Mesothelial cell of epicardium (in vitro differentiated cells): ENCODE results near the gene HMGCS1. TPM values are rescaled to one million over a fixed set of nuclear protein-coding genes. Genes with fewer than 3 reads are reported as not detected.
A peak's percentile ranks its signal among the peaks of the same experiment; 100 is the strongest.

Experiments
- DNase-seq, 2 experiments: peaks; one replicate each; pipeline ENCODE4 v3.0.0; 2021; ENCODE audit warnings: low spot score in 2 of 2; ENCODE audit not compliant: unreplicated experiment in 2 of 2
- H3K27ac Mint-ChIP-seq: 2 replicates; pipeline ENCODE4 v1.8.0; 2021; ENCODE audit warnings: mixed read lengths
- H3K27me3 Mint-ChIP-seq: 2 replicates; pipeline ENCODE4 v1.8.0; 2021; ENCODE audit warnings: low read depth, mixed read lengths
- H3K36me3 Mint-ChIP-seq: 2 replicates; pipeline ENCODE4 v1.8.0; 2021; ENCODE audit warnings: mixed read lengths
- H3K4me1 Mint-ChIP-seq: 2 replicates; pipeline ENCODE4 v1.8.0; 2021; ENCODE audit warnings: mixed read lengths
- H3K4me3 Mint-ChIP-seq: 2 replicates; pipeline ENCODE4 v1.8.0; 2021; ENCODE audit warnings: mild to moderate bottlenecking, moderate library complexity, mixed read lengths
- H3K9me3 Mint-ChIP-seq: 2 replicates; pipeline ENCODE4 v1.8.0; 2021; ENCODE audit warnings: mixed read lengths
- total RNA-seq: library from RNA; stranded (reverse); gene quantifications from 3 replicates; pipeline ENCODE4 v1.2.1, GENCODE V29; 2021
- TF ChIP-seq, protein P1 (sequence below): fragments of 200-600 bp; sonication (generic); IDR thresholded peaks from one replicate; pipeline ENCODE4 v1.5.0; 2021; ENCODE audit warnings: antibody characterized with exemption; ENCODE audit not compliant: unreplicated experiment

HMGCS1 gene
- total RNA-seq, 1 donor from 2014 or later = 129 TPM

DNA sequence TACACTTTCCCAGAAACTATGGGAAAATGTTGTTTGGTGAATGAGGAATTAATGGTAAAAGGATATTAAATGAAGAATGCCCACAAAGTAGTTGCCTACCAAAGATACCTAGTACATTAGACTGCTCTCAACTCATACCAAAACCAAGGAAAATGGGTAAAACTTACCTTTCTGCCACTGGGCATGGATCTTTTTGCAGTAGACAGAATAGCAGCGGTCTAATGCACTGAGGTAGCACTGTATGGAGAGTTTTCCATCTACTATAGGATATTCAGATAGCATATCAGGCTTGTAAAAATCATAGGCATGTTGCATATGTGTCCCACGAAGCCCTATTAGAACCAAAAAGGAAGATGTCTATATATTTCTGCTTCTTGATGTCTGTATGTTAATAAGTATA is 16.4 kb downstream of the HMGCS1 start:
- H3K9me3 Mint-ChIP-seq = no peaks in the 10 kb centered on the region

DNA sequence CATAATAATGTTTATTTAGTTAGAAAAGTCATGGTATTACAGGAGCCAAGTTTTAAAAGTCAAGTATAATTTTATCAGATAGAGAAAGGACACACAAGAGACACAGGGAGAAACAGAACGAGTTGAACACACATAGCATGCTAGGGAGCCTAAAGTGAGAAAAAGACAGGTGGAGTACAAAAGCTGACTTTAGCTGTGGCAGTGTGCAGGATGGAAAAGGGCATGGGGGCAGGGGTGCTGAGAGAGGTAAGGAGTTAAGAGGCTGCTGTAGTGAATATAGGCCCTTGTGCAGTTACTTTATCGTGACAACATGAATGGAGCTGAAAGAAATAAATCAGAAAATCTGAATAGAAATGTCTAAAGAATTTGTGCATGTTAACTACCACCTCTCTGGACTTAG is 18.0 kb downstream of the HMGCS1 start:
- TF ChIP-seq, protein P1, sequence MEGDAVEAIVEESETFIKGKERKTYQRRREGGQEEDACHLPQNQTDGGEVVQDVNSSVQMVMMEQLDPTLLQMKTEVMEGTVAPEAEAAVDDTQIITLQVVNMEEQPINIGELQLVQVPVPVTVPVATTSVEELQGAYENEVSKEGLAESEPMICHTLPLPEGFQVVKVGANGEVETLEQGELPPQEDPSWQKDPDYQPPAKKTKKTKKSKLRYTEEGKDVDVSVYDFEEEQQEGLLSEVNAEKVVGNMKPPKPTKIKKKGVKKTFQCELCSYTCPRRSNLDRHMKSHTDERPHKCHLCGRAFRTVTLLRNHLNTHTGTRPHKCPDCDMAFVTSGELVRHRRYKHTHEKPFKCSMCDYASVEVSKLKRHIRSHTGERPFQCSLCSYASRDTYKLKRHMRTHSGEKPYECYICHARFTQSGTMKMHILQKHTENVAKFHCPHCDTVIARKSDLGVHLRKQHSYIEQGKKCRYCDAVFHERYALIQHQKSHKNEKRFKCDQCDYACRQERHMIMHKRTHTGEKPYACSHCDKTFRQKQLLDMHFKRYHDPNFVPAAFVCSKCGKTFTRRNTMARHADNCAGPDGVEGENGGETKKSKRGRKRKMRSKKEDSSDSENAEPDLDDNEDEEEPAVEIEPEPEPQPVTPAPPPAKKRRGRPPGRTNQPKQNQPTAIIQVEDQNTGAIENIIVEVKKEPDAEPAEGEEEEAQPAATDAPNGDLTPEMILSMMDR = no peak
- H3K36me3 Mint-ChIP-seq = peaks cover 53% of the 10 kb centered on the region
- H3K27me3 Mint-ChIP-seq = no peaks in the 10 kb centered on the region
- H3K9me3 Mint-ChIP-seq = no peaks in the 10 kb centered on the region
- H3K4me1 Mint-ChIP-seq = peaks cover 32% of the 10 kb centered on the region
- peak overlapping the region; percentile 85 for H3K27ac Mint-ChIP-seq
- no peak overlapping the region for H3K4me3 Mint-ChIP-seq
- DNase-seq = no peak

More for the DNA sequence above, 16.4 kb downstream of the HMGCS1 start:
- DNase-seq = no peak
- Mint-ChIP-seq H3K36me3 (peaks cover 46% of the 10 kb centered on the region), H3K4me1 (peaks cover 41% of the 10 kb centered on the region), H3K4me3 (no peak overlapping the region), H3K27me3 (no peaks in the 10 kb centered on the region), H3K27ac (peak overlapping the region; percentile 54)
- TF ChIP-seq, protein P1 = no peak

DNA sequence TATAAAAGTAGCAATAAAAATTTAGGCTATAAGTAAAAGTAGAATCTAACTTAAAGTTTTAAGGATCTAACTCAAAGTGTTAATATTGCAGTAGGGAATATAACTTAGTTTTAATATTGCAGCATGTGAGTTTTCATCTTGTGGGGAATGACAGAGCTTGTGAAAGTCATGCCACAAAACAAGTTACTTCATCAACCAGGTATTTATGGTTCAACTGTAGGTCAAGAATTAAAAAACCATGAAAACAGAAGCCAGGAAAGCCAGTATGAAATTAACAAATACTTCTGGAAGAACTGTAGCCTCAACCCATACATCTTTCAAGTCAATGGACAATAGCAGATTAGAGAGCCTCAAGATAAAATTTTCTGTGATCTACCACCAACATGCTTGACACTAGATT is 19.0 kb downstream of the HMGCS1 start:
- TF ChIP-seq, protein P1 = no peak
- Mint-ChIP-seq H3K27me3 (no peaks in the 10 kb centered on the region), H3K4me1 (peaks cover 32% of the 10 kb centered on the region), H3K9me3 (no peaks in the 10 kb centered on the region), H3K36me3 (peaks cover 51% of the 10 kb centered on the region), H3K27ac (peak overlapping the region; percentile 68), H3K4me3 (no peak overlapping the region)
- no peak for DNase-seq

DNA sequence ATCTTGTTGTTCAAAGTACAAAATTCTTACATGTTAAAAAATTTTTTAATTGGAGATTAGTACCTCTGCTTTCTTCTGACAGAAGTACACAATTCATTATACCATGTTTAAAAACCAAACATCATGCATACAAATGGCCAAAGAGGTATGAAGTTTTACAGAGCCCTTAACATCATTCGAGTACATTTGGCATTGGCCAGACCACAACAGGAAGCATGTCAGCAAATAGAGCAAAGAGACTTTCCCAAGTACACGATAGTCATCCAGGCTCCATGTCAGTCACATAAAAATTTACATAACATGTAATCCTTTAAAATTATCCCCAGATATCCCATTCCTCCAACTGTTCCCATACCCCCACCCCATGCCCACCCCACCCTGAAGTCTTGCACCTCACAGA is 22.5 kb downstream of the HMGCS1 start:
- Mint-ChIP-seq H3K36me3 (peaks cover 42% of the 10 kb centered on the region), H3K9me3 (no peaks in the 10 kb centered on the region), H3K27me3 (no peaks in the 10 kb centered on the region), H3K4me3 (no peak overlapping the region), H3K4me1 (peaks cover 19% of the 10 kb centered on the region), H3K27ac (no peak overlapping the region)
- TF ChIP-seq, protein P1 = no peak
- DNase-seq = no peak

DNA sequence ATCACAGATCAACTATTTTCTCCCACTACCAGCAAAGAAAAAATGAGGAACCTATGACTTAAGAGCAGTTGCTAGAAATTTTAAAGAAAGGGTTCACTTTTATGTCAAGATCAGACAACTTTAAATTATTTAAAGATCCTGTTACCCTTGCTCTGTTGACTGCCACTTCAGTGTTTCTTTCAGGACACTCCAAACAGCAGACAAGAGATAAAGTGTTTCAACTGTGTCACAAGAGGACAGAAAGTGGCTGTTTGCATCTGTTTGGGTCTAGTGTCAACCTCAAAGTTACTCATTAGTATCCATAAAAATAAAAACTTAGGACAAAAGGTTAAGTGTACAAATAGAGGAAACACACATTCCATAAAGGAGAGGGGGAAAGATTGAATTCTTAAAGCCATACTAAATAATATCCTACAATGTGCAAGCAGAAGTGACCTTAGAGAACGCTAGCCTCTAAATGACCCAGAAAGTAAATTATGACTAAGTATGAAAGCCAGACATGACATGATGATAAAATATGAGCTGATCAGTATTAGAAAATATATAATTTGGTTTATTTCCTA is 24.9 kb downstream of the HMGCS1 start:
- Mint-ChIP-seq H3K4me1 (peaks cover 2% of the 10 kb centered on the region), H3K9me3 (no peaks in the 10 kb centered on the region), H3K27ac (no peak overlapping the region), H3K36me3 (peaks cover 34% of the 10 kb centered on the region), H3K27me3 (no peaks in the 10 kb centered on the region), H3K4me3 (no peak overlapping the region)
- DNase-seq = no peak
- TF ChIP-seq, protein P1 = no peak

DNA sequence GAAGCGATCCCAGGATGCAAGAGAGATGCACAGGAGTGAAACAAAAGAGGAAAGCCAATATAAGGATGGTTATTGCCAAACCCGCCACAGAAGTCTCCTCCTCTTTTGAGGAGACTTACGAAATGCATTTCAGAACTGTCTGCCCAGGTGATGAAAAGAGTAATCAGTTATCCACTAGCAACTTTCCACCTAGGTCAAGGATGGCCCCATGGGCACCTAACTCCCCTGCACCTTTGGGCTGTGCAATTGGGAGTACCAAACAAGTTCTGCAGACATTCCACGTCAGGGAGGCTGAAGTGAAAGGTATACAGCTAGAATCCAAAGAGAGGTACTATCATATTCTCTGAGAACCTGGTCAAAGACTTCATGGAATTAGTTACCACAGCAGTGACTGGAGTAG is 25.7 kb downstream of the HMGCS1 start:
- H3K9me3 Mint-ChIP-seq = no peaks in the 10 kb centered on the region
- peaks cover 29% of the 10 kb centered on the region for H3K36me3 Mint-ChIP-seq
- no peak overlapping the region for H3K4me3 Mint-ChIP-seq
- no peak for DNase-seq
- H3K27ac Mint-ChIP-seq = no peak overlapping the region
- peaks cover 2% of the 10 kb centered on the region for H3K4me1 Mint-ChIP-seq
- TF ChIP-seq, protein P1 = no peak
- no peaks in the 10 kb centered on the region for H3K27me3 Mint-ChIP-seq
